ENCODE measurements around the gene HSPA4L.
A peak's percentile ranks its signal among the peaks of the same experiment; 100 is the strongest.

HSPA4L gene

DNA sequence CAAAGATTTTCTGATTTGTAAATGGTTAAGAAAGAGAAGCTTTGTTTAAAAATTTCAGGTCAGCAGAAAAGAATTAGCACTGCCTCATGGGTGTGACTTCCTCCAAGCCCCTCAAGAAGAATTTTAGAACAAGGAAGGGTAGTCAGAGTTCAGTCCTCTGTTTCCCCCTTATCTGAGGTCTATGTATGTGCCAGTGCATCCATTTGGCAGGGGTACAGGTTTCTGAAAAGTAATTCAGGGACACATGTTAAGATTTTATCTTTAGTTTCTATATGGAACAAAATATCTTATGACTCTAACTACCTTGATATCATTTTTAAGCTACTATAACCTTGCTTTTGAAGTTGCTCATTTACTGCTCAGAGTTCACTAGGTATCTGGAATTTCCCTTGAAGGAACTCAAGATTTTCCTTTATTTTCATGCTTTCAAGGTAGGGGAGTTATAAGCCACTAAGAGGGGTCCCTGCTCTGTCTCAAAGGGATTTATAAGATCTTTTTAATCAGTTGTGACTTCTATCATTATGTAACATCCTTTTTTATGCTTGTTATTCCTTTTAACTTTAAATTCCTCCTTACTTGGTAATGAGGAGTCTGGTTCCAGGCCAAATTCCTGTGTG is 74.2 kb downstream of the HSPA4L start:
- TF ChIP-seq, protein P1, sequence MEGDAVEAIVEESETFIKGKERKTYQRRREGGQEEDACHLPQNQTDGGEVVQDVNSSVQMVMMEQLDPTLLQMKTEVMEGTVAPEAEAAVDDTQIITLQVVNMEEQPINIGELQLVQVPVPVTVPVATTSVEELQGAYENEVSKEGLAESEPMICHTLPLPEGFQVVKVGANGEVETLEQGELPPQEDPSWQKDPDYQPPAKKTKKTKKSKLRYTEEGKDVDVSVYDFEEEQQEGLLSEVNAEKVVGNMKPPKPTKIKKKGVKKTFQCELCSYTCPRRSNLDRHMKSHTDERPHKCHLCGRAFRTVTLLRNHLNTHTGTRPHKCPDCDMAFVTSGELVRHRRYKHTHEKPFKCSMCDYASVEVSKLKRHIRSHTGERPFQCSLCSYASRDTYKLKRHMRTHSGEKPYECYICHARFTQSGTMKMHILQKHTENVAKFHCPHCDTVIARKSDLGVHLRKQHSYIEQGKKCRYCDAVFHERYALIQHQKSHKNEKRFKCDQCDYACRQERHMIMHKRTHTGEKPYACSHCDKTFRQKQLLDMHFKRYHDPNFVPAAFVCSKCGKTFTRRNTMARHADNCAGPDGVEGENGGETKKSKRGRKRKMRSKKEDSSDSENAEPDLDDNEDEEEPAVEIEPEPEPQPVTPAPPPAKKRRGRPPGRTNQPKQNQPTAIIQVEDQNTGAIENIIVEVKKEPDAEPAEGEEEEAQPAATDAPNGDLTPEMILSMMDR (IDR thresholded peaks at IDR 0.05; ENCODE audit: borderline replicate concordance, insufficient read depth, low read depth, low read length) = no peak
- no peak overlapping the region for H3K4me3 ChIP-seq (ENCODE audit: low read depth, low read length)

DNA sequence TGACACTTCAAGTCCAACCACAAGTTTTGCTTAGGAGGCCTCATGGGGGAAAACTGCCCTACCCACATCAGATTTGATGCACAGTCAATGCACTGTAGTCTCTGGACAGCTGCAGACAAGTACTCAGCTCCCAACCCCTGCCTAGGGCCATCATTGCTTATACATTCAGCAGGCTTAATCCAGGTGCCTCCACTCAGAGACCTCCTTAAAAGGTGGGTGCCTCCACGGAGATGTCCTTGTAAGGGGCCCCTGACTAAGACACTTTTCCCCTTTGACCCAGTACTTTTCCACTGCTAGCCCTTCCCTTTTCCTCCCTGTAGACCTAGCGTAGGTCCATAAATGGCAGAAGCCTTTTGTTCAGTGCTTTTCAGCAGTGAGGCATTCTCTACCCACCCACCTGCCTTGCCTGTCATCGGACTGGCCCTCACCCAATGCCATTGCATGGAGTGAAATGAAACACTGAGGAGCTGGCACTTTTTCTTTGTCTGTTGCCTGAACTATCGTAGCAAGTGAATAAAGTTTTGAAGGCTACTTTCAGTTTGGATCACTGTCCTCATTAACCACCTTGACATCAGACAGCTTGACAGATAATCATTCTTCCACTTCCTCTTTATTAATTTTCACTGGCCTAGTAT is 74.8 kb downstream of the HSPA4L start:
- H3K4me3 ChIP-seq (ENCODE audit: low read depth, low read length) = peak overlapping the region; percentile 27
- TF ChIP-seq, protein P1 (IDR thresholded peaks at IDR 0.05; ENCODE audit: borderline replicate concordance, insufficient read depth, low read depth, low read length) = no peak

DNA sequence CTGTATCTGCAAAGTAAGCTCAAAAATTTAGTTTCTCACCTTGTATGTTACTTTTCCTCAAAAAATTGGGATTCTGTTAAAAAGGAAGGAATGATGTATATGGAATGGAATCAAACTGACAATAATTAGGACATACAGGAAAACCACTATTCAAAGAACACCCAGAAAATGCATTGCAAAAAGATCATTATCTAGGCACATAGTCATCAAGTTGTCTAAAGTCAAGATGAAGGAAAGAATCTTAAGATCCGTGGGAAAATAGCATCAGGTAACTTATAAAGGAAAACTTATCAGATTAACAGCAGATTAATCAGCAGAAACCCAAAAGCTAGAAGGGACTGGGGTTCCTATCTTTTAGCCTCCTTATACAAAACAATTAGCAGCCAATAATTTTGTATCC is 75.5 kb downstream of the HSPA4L start:
- H3K4me3 ChIP-seq (ENCODE audit: low read depth, low read length) = no peak overlapping the region

DNA sequence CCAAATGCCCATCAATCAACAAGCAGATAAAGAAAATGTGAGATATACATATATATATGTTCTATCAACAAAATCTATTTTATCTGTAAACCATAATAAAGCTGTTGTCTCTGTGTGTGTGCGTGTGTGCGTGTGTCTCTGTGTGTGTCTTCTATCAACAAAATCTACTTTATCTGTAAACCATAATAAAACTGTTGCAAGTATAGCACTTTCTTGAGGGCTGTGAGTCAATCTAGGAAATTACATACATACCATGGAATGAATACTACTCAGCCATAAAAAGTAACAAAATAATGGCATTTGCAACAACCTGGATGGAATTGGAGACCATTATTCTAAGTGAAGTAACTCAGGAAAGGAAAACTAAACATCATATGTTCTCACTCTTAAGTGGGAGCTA is 86.1 kb downstream of the HSPA4L start:
- TF ChIP-seq, protein P1 (IDR thresholded peaks at IDR 0.05; ENCODE audit: borderline replicate concordance, insufficient read depth, low read depth, low read length) = no peak
- no peak overlapping the region for H3K4me3 ChIP-seq (ENCODE audit: low read depth, low read length)

More for the DNA sequence above, 75.5 kb downstream of the HSPA4L start:
- TF ChIP-seq, protein P1 (IDR thresholded peaks at IDR 0.05; ENCODE audit: borderline replicate concordance, insufficient read depth, low read depth, low read length) = no peak

DNA sequence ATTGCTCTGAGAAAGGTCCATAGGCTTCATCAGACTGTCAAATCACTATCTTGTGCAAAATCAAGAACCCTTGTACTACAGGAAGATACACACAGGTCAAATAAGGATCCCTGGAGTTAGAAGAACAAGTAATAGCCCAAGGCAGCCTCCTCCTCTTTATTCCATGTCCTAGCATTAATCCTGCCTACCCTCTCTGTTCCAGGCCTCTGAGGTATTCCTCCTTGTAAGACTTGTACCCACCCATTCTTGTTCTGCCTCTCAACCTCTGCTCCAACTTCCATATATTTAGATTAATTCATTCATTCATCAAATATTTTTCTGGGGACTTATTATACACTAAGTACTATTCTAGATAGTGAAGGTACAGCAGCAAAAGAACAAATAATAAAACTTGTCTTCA is 88.2 kb downstream of the HSPA4L start:
- no peak overlapping the region for H3K4me3 ChIP-seq (ENCODE audit: low read depth, low read length)
- TF ChIP-seq, protein P1 (IDR thresholded peaks at IDR 0.05; ENCODE audit: borderline replicate concordance, insufficient read depth, low read depth, low read length) = no peak

DNA sequence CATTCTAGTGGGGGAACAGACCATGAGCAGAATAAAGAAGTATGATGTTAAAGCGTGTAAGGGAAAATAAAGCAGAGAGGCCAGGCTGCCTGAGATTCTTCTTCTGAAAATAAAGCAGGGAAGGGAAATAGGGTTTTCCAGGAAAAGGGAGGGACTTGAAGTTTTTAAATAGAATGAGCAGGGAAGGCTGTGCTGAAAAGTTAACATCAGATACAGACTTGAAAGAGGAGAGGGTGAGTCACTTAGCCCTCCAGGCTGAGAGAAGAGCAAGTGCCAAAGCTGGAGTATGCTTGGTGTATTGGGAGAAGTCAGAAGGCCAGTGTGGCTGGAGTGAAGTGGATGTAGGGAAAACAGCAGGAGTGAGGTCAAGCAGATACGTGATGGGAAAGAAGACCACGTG is 88.6 kb downstream of the HSPA4L start:
- TF ChIP-seq, protein P1 (IDR thresholded peaks at IDR 0.05; ENCODE audit: borderline replicate concordance, insufficient read depth, low read depth, low read length) = no peak
- no peak overlapping the region for H3K4me3 ChIP-seq (ENCODE audit: low read depth, low read length)

DNA sequence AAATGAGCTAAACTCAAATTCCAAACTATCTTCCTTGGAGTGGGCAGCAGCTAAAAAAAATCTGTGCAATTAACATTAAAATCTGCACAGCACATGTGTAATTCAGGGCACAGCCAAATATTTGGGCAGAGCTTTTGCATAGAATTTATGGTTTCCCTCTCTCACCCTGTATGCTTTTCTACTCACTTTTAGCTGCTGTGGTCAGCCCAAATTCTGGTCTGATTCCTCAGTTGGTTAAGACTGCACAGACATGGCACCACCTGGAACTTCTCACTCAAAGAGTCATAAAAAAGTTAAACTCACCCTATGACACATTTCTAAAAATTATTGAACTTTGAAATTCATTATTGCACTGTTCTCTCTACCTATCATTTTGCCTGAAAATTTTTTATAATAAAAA is 93.7 kb downstream of the HSPA4L start:
- TF ChIP-seq, protein P1 (IDR thresholded peaks at IDR 0.05; ENCODE audit: borderline replicate concordance, insufficient read depth, low read depth, low read length) = no peak
- no peak overlapping the region for H3K4me3 ChIP-seq (ENCODE audit: low read depth, low read length)

Data from GM12875 (cell line).